Prostate gland (tissue), 2 donors: ENCODE measurements around the gene FAM20B.

Experiments
- POLR2A ChIP-seq: fragments of 450-650 bp; IDR thresholded peaks from one replicate; pipeline ENCODE4 v1.6.1; 2016; ENCODE audit warnings: antibody characterized with exemption, mild to moderate bottlenecking
- POLR2AphosphoS5 ChIP-seq: sonication (generic); formaldehyde crosslinking; IDR thresholded peaks from one replicate; pipeline ENCODE4 v1.6.1; 2017; ENCODE audit warnings: antibody characterized with exemption
- TF ChIP-seq, protein P1 (sequence below), 4 experiments: fragments of 200-600 bp in 2 of 4; fragments of 450-650 bp in 2 of 4; sonication (generic) in 2 of 4; IDR thresholded peaks; 1 replicate in 3 of 4; 2 replicates in 1 of 4; pipeline ENCODE4 v1.5.1; 2016 to 2019; ENCODE audit warnings: antibody characterized with exemption in 4 of 4, mild to moderate bottlenecking in 2 of 4, moderate library complexity in 2 of 4

GRCh38 chr1:179031284-179031683, 5.6 kb downstream of the FAM20B start:
- TF ChIP-seq, protein P1, sequence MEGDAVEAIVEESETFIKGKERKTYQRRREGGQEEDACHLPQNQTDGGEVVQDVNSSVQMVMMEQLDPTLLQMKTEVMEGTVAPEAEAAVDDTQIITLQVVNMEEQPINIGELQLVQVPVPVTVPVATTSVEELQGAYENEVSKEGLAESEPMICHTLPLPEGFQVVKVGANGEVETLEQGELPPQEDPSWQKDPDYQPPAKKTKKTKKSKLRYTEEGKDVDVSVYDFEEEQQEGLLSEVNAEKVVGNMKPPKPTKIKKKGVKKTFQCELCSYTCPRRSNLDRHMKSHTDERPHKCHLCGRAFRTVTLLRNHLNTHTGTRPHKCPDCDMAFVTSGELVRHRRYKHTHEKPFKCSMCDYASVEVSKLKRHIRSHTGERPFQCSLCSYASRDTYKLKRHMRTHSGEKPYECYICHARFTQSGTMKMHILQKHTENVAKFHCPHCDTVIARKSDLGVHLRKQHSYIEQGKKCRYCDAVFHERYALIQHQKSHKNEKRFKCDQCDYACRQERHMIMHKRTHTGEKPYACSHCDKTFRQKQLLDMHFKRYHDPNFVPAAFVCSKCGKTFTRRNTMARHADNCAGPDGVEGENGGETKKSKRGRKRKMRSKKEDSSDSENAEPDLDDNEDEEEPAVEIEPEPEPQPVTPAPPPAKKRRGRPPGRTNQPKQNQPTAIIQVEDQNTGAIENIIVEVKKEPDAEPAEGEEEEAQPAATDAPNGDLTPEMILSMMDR (IDR thresholded peaks at IDR 0.05) = no peak
- no peak for TF ChIP-seq POLR2A
- TF ChIP-seq POLR2AphosphoS5 = no peak
